K562 (cell line): ENCODE data around the gene EPHA4. TPM values are rescaled to one million over a fixed set of nuclear protein-coding genes. Genes with fewer than 3 reads are reported as not detected.

Experiments
- ATAC-seq: fragments of 200-7000 bp; cut with Tn5 transposase; 3 replicates; pipeline ENCODE4 v1.9.1; 2020; ENCODE audit warnings: moderate library complexity
- BruUV-seq: library from RNA; stranded (reverse); fragments of 400-500 nt; replicated peaks from 2 replicates; lab custom pipeline; 2021; lab: Mats Ljungman, UMichigan
- CTCF ChIA-PET: fragments of 300-600 bp; formaldehyde crosslinking; extraction: SDS; loops from one replicate; lab custom pipeline; 2021; ENCODE audit warnings: low intra/inter-chr PET ratio; lab: Yijun Ruan, JAX
- POLR2A ChIA-PET: fragments of 300-600, 350-650 bp; sonication (Branson Sonifier 250); formaldehyde crosslinking; extraction: SDS; loops from one replicate; lab custom pipeline; 2021; ENCODE audit warnings: antibody characterized with exemption, inconsistent platforms; lab: Yijun Ruan, JAX
- DNase-seq, 4 experiments: peaks; one replicate each; pipeline versions ENCODE4 v3.0.0 to v3.0.0-alpha.2; 2011 to 2018; ENCODE audit warnings: low spot score in 3 of 4, mixed read lengths in 3 of 4; ENCODE audit errors: extremely low read depth in 1 of 4
- FAIRE-seq: peaks from 2 replicates; lab custom pipeline; 2011; peaks lifted over from hg19 to GRCh38; lab: Jason Lieb, UNC
- H2AFZ ChIP-seq: 2 replicates; pipeline ENCODE4 v1.6.0; 2011; ENCODE audit warnings: low read depth, low read length, control low read depth, inconsistent platforms
- H3K27ac ChIP-seq: fragments of 200-600 bp; 3 replicates; pipeline ENCODE4 v1.8.0; 2011; ENCODE audit warnings: low read depth, mild to moderate bottlenecking, control low read depth, inconsistent platforms, low read length, moderate library complexity, mixed read lengths; ENCODE audit errors: extremely low read depth
- H3K27me3 ChIP-seq, 2 experiments: fragments of 300-600 bp in 1 of 2; 2 replicates in 1 of 2; 3 replicates in 1 of 2; pipeline versions ENCODE4 v1.6.0 to v1.8.0; 2011; ENCODE audit warnings: inconsistent platforms in 2 of 2, low read length in 2 of 2, mild to moderate bottlenecking in 1 of 2, mixed read lengths in 1 of 2, moderate library complexity in 1 of 2; ENCODE audit not compliant: control insufficient read depth in 2 of 2, insufficient read depth in 2 of 2
- H3K36me3 ChIP-seq: fragments of 300-600 bp; 3 replicates; pipeline ENCODE4 v1.8.0; 2011; ENCODE audit warnings: mild to moderate bottlenecking, low read length, inconsistent platforms; ENCODE audit not compliant: control insufficient read depth, insufficient read depth
- H3K4me1 ChIP-seq, 2 experiments: fragments of 200-600 bp in 1 of 2; replicated peaks in 1 of 2; 2 replicates in 1 of 2; 3 replicates in 1 of 2; pipeline versions ENCODE4 v1.5.1 to v1.8.0; 2011; ENCODE audit warnings: inconsistent platforms in 2 of 2, low read length in 2 of 2, mild to moderate bottlenecking in 1 of 2, mixed read lengths in 1 of 2, moderate library complexity in 1 of 2; ENCODE audit not compliant: control insufficient read depth in 2 of 2, insufficient read depth in 2 of 2
- H3K4me2 ChIP-seq: 2 replicates; pipeline ENCODE4 v1.6.1; 2011; ENCODE audit warnings: low read length, control low read depth, inconsistent platforms, mixed read lengths; ENCODE audit not compliant: insufficient read depth
- H3K4me3 ChIP-seq: fragments of 200-600 bp; sonication (generic), shearing (Covaris generic); 2 replicates; pipeline ENCODE4 v1.5.1; 2016; ENCODE audit warnings: control low read depth, inconsistent platforms
- H3K79me2 ChIP-seq: fragments of 200-600 bp; 3 replicates; pipeline ENCODE4 v1.8.0; 2011; ENCODE audit warnings: low read length, inconsistent platforms; ENCODE audit not compliant: control insufficient read depth, insufficient read depth
- H3K9ac ChIP-seq, 2 experiments: 2 replicates each; pipeline versions ENCODE4 v1.6.0 to v1.6.1; 2011; ENCODE audit warnings: low read depth in 2 of 2, low read length in 2 of 2, control low read depth in 1 of 2, inconsistent platforms in 1 of 2, mild to moderate bottlenecking in 1 of 2, mixed read lengths in 1 of 2; ENCODE audit not compliant: insufficient read depth in 1 of 2
- H3K9me1 ChIP-seq: one replicate; pipeline ENCODE4 v1.6.0; 2011; ENCODE audit warnings: inconsistent platforms, mild to moderate bottlenecking, low read length, moderate library complexity; ENCODE audit not compliant: control insufficient read depth, insufficient read depth
- H3K9me3 ChIP-seq: replicated peaks from 2 replicates; pipeline ENCODE4 v1.5.1; 2011; ENCODE audit warnings: low read depth, low read length, inconsistent platforms; ENCODE audit not compliant: control insufficient read depth, insufficient read depth
- H4K20me1 ChIP-seq: replicated peaks from 2 replicates; pipeline ENCODE4 v1.6.1; 2011; ENCODE audit warnings: low read length, inconsistent platforms, mixed read lengths; ENCODE audit not compliant: control insufficient read depth, insufficient read depth
- HBP1 ChIP-seq: fragments of 450-650 bp; formaldehyde crosslinking; IDR thresholded peaks from 2 replicates; pipeline ENCODE4 v1.4.0; 2022; ENCODE audit warnings: missing genetic modification characterization
- KAT2B ChIP-seq: IDR thresholded peaks from one replicate; pipeline ENCODE4 v1.6.1; 2012; ENCODE audit warnings: low read depth, mild to moderate bottlenecking, control low read depth, inconsistent platforms, low read length, moderate library complexity
- MBD2 ChIP-seq: sonication (generic); IDR thresholded peaks from 2 replicates; pipeline ENCODE4 v1.6.1; 2016; ENCODE audit warnings: low read depth, borderline replicate concordance
- SOX6 ChIP-seq: fragments of 450-650 bp; IDR thresholded peaks from 2 replicates; pipeline ENCODE4 v1.6.1; 2014; ENCODE audit warnings: mild to moderate bottlenecking
- TFAP4 ChIP-seq: sonication (generic); formaldehyde crosslinking; IDR thresholded peaks from 2 replicates; pipeline ENCODE4 v1.8.0; 2022; ENCODE audit warnings: missing genetic modification reagents, mild to moderate bottlenecking, moderate library complexity, borderline replicate concordance
- ZC3H4 ChIP-seq: sonication (generic); formaldehyde crosslinking; IDR thresholded peaks from 2 replicates; pipeline ENCODE4 v1.9.0; 2021; ENCODE audit warnings: missing genetic modification reagents, borderline replicate concordance
- ZNF644 ChIP-seq: fragments of 200-800 bp; sonication (Bioruptor generic); IDR thresholded peaks from 2 replicates; pipeline ENCODE4 v1.6.1; 2016; ENCODE audit warnings: low read depth, missing genetic modification characterization, missing compliant biosample characterization
- WGBS: fragments of 100-300 bp; shearing (Covaris generic); methylation state at CpG from one replicate; pipeline ENCODE4 v1.1.6; 2016; ENCODE audit warnings: low coverage, mixed read lengths; ENCODE audit not compliant: insufficient coverage; ENCODE audit errors: missing lambda C conversion rate; 5-methylcytosine and 5-hydroxymethylcytosine counted together
- in situ Hi-C: fragments of 300-500 bp; cut with MboI; formaldehyde crosslinking; loops from 4 replicates; pipeline ENCODE4 v1.15.0; 2018; ENCODE audit warnings: inconsistent platforms, mixed read lengths
- intact Hi-C: fragments of 100-400 bp; cut with micrococcal nuclease; formaldehyde crosslinking; loops from 2 replicates; pipeline ENCODE4 v1.14.2; 2022
- polyA plus RNA-seq, 8 experiments: library from polyadenylated mRNA; depleted of rRNA in 4 of 8; stranded (reverse) in 5 of 8; unstranded in 3 of 8; fragments of >200 nt; fragmentation: Nextera tagmentation in 2 of 8; fragmentation: Illumina TruSeq in 1 of 8; extraction: Ambion mirVana in 2 of 8; extraction: Trizol in 1 of 8; gene quantifications; 2 replicates each; pipeline versions ENCODE4 v1.2.1 to v1.2.3, GENCODE V29; 2011 to 2014; ENCODE audit warnings: inconsistent platforms in 1 of 8, missing spikeins in 1 of 8
- total RNA-seq, 7 experiments: library from RNA; depleted of rRNA in 6 of 7; stranded (reverse); fragments of >200 nt in 6 of 7; fragmentation: Illumina TruSeq in 2 of 7; extraction: Trizol in 2 of 7; gene quantifications; 2 replicates each; pipeline versions ENCODE4 v1.2.1 to v1.2.3, GENCODE V29; 2011 to 2021; ENCODE audit warnings: low replicate concordance in 1 of 7

EPHA4 gene
- total and polyA plus RNA-seq, 9 of the 15 experiments (the other 6 are each of a cell fraction or from before 2014, with no cell fraction given): 0.07 to 0.09 (median 0.07) TPM; not detected in 6

GRCh38 chr2:221446140-221446539, 126.0 kb downstream of the EPHA4 start (continued):
- TF ChIP-seq HBP1 (CRISPR knock-in tag): no peak
- no peak for TF ChIP-seq KAT2B
- no peak for TF ChIP-seq MBD2
- TF ChIP-seq ZC3H4: no peak
- TF ChIP-seq ZNF644 (tag): no peak

DNA sequence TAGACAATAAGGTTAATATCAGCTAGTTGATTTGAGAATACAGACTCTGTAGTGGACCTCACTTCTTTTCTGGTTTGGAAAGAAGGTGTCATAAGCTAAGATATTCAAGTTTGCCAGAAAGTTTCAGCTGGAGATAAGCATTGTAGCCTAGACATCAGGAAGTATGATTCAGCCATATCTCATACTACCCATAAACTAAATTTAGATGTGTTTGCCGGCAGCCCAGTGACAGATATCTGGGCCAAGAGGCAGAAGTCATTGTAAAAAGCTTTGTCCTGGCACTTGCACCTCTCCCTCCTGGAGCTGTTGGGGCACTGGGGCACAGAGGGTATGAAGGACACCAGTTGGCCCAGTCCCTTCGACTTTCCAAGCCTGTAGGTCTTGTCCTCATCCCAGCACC, 128.0 kb downstream of the EPHA4 start:
- Histone ChIP-seq H4K20me1 (no peaks in the 10 kb centered on the region), H3K4me3 (no peak overlapping the region), H3K27ac (no peak overlapping the region), H3K36me3 (no peaks in the 10 kb centered on the region), H3K9ac (no peak overlapping the region), H3K79me2 (no peaks in the 10 kb centered on the region), H2AFZ (no peak overlapping the region), H3K4me2 (no peak overlapping the region), H3K9me3 (no peaks in the 10 kb centered on the region), H3K4me1 (no peaks in the 10 kb centered on the region), H3K9me1 (no peaks in the 10 kb centered on the region), H3K27me3 (no peaks in the 10 kb centered on the region)
- POLR2A ChIA-PET: no interaction called here
- WGBS: 0% methylated on average over 1 of the region's 2 CpGs
- no peak for DNase-seq
- CTCF ChIA-PET: no interaction called here
- FAIRE-seq: no peak
- TF ChIP-seq TFAP4 (CRISPR knock-in tag) (peak; percentile 32; the same call in 1 of the 2 replicates), SOX6 (no peak)
- ATAC-seq: no peak
- in situ Hi-C loops: no loop called here
- intact Hi-C loops: no loop called here
- no TSS peak for BruUV-seq
